HepG2 (cell line): ENCODE data around the gene ATP2C2. TPM values are rescaled to one million over a fixed set of nuclear protein-coding genes. Genes with fewer than 3 reads are reported as not detected.

Source experiments
- ATAC-seq: fragments of 200-7000 bp; cut with Tn5 transposase; 3 replicates; pipeline ENCODE4 v1.9.1; 2020; ENCODE audit warnings: mild to moderate bottlenecking, moderate library complexity
- BruUV-seq: library from RNA; stranded (reverse); fragments of 400-500 nt; replicated peaks from 2 replicates; lab custom pipeline; 2021; lab: Mats Ljungman, UMichigan
- CTCF ChIA-PET: fragments of 300-600 bp; formaldehyde crosslinking; extraction: SDS; loops from one replicate; lab custom pipeline; 2021; ENCODE audit warnings: low total read pairs, inconsistent platforms, low intra/inter-chr PET ratio; lab: Yijun Ruan, JAX
- POLR2A ChIA-PET: fragments of 350-600 bp; sonication (Branson Sonifier 250); formaldehyde crosslinking; loops from one replicate; lab custom pipeline; 2020; ENCODE audit warnings: antibody characterized with exemption, inconsistent platforms; lab: Yijun Ruan, JAX
- DNase-seq: peaks from one replicate; pipeline ENCODE4 v3.0.0-alpha.2; 2015; ENCODE audit warnings: low spot score
- FAIRE-seq: peaks from 3 replicates; lab custom pipeline; 2011; peaks lifted over from hg19 to GRCh38; lab: Jason Lieb, UNC
- H2AFZ ChIP-seq: one replicate; pipeline ENCODE4 v1.6.1; 2011; ENCODE audit warnings: low read length, inconsistent platforms
- H3K27ac ChIP-seq: fragments of 300-600 bp; 3 replicates; pipeline ENCODE4 v1.8.0; 2011; ENCODE audit warnings: mixed run types, mild to moderate bottlenecking, mixed read lengths, low read length, inconsistent platforms; ENCODE audit not compliant: insufficient read depth; ENCODE audit errors: extremely low read length
- H3K27me3 ChIP-seq, 2 experiments: fragments of 200-600 bp in 1 of 2; 2 replicates in 1 of 2; 3 replicates in 1 of 2; pipeline versions ENCODE4 v1.6.0 to v1.8.0; 2011; ENCODE audit warnings: low read length in 2 of 2, mild to moderate bottlenecking in 2 of 2, moderate library complexity in 2 of 2, inconsistent platforms in 1 of 2; ENCODE audit not compliant: insufficient read depth in 2 of 2, control insufficient read depth in 1 of 2
- H3K36me3 ChIP-seq, 2 experiments: fragments of 200-600 bp in 1 of 2; replicated peaks in 1 of 2; 2 replicates in 1 of 2; 3 replicates in 1 of 2; pipeline versions ENCODE4 v1.5.1 to v1.8.0; 2011; ENCODE audit warnings: low read length in 2 of 2, inconsistent platforms in 1 of 2; ENCODE audit not compliant: insufficient read depth in 2 of 2, control insufficient read depth in 1 of 2
- H3K4me1 ChIP-seq: 2 replicates; pipeline ENCODE4 v1.5.1; 2012; ENCODE audit warnings: low read length, inconsistent platforms; ENCODE audit not compliant: insufficient read depth
- H3K4me2 ChIP-seq: 2 replicates; pipeline ENCODE4 v1.6.0; 2011; ENCODE audit warnings: low read depth, low read length, inconsistent platforms
- H3K4me3 ChIP-seq, 3 experiments: fragments of 200-600 bp in 1 of 3; sonication (generic), shearing (Covaris generic) in 1 of 3; replicated peaks in 1 of 3; 2 replicates each; pipeline ENCODE4 v1.5.1; 2011 to 2016; ENCODE audit warnings: low read length in 3 of 3, inconsistent platforms in 2 of 3, low read depth in 2 of 3, mild to moderate bottlenecking in 2 of 3, control low read depth in 1 of 3, mixed read lengths in 1 of 3; ENCODE audit not compliant: insufficient read depth in 1 of 3
- H3K79me2 ChIP-seq: one replicate; pipeline ENCODE4 v1.6.1; 2011; ENCODE audit warnings: low read length, inconsistent platforms; ENCODE audit not compliant: insufficient read depth
- H3K9ac ChIP-seq: 2 replicates; pipeline ENCODE4 v1.6.0; 2011; ENCODE audit warnings: mild to moderate bottlenecking, low read depth, low read length, inconsistent platforms; ENCODE audit not compliant: insufficient read depth
- H3K9me3 ChIP-seq: 2 replicates; pipeline ENCODE4 v1.5.1; 2012; ENCODE audit warnings: mild to moderate bottlenecking, low read length
- H4K20me1 ChIP-seq: 2 replicates; pipeline ENCODE4 v1.6.0; 2011; ENCODE audit warnings: inconsistent platforms, mild to moderate bottlenecking, low read length, moderate library complexity; ENCODE audit not compliant: insufficient read depth
- ETV5 ChIP-seq: IDR thresholded peaks from 2 replicates; pipeline ENCODE4 v1.6.1; 2018; ENCODE audit warnings: missing biosample characterization, missing genetic modification reagents, inconsistent platforms, borderline replicate concordance
- TOPORS ChIP-seq: sonication (generic); formaldehyde crosslinking; IDR thresholded peaks from 2 replicates; pipeline ENCODE4 v1.8.0; 2023; ENCODE audit warnings: mild to moderate bottlenecking, missing genetic modification reagents
- ZNF124 ChIP-seq: sonication (generic); formaldehyde crosslinking; IDR thresholded peaks from 2 replicates; pipeline ENCODE4 v1.4.0; 2020; ENCODE audit warnings: missing genetic modification reagents
- ZNF44 ChIP-seq: sonication (generic); formaldehyde crosslinking; IDR thresholded peaks from 2 replicates; pipeline ENCODE4 v1.5.1; 2020; ENCODE audit warnings: mild to moderate bottlenecking, missing genetic modification reagents
- ZNF7 ChIP-seq: IDR thresholded peaks from 2 replicates; pipeline ENCODE4 v1.6.1; 2016; ENCODE audit warnings: missing biosample characterization, missing genetic modification reagents
- ZNF878 ChIP-seq: sonication (generic); formaldehyde crosslinking; IDR thresholded peaks from 2 replicates; pipeline ENCODE4 v1.8.1; 2023; ENCODE audit warnings: mild to moderate bottlenecking, missing genetic modification reagents, moderate library complexity
- WGBS: methylation state at CpG from one replicate; pipeline ENCODE4 v1.1.6; 2017; ENCODE audit warnings: low lambda C conversion rate; 5-methylcytosine and 5-hydroxymethylcytosine counted together
- in situ Hi-C: cut with HindIII; loops from 2 replicates; pipeline ENCODE4 v1.10.0; 2017; ENCODE audit warnings: low pct_unique_long_range_greater_than_20kb; ENCODE audit not compliant: extremely low pct_ligation_motif_present
- intact Hi-C: fragments of 100-400 bp; cut with micrococcal nuclease; formaldehyde crosslinking; loops from one replicate; pipeline ENCODE4 v1.10.0; 2022; ENCODE audit not compliant: unreplicated experiment
- polyA plus RNA-seq, 8 experiments: library from polyadenylated mRNA; depleted of rRNA in 3 of 8; stranded (reverse) in 7 of 8; unstranded in 1 of 8; fragments of >200 nt; fragmentation: Illumina TruSeq in 4 of 8; extraction: Trizol in 4 of 8; gene quantifications; 2 replicates each; pipeline versions ENCODE4 v1.2.1 to v1.2.3, GENCODE V29; 2011 to 2016; ENCODE audit warnings: low read depth in 4 of 8, missing spikeins in 1 of 8, mixed read lengths in 1 of 8; ENCODE audit not compliant: insufficient read depth in 1 of 8
- total RNA-seq, 5 experiments: library from RNA; depleted of rRNA; stranded (reverse); fragments of >200 nt; fragmentation: Illumina TruSeq; extraction: Trizol; gene quantifications; 2 replicates each; pipeline ENCODE4 v1.2.3, GENCODE V29; 2016; ENCODE audit warnings: low read depth in 1 of 5
- TF ChIP-seq, protein P1 (sequence below): sonication (generic); formaldehyde crosslinking; IDR thresholded peaks from 2 replicates; pipeline ENCODE4 v1.4.0; 2020; ENCODE audit warnings: missing genetic modification reagents, borderline replicate concordance

ATP2C2 gene
- total and polyA plus RNA-seq, 2 of the 13 experiments (the other 11 are each of a cell fraction or from before 2014, with no cell fraction given), result 0.07 TPM; not detected in 1

DNA sequence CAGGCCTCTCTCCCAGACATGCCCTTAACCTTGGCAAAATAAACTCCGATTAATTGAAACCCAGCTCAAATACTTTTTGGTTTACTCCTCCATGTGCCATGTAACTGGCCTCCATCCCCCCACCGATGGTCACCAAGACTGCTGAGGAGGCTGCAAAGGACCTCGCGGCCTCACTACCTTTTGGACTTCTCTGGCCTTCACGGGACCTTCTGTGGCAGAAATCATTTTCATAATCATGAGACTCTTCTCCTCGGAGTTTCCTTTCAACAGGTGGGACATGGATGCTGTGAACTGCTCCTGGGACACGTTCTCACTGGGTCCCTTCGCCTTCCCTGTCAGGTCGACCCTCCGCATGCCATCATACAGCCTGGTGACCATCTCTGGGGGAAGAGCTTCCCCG, 127.2 kb downstream of the ATP2C2 start:
- no peak for TF ChIP-seq ZNF44 (CRISPR knock-in tag)
- no peak for TF ChIP-seq TOPORS (CRISPR knock-in tag)
- TF ChIP-seq ETV5 (CRISPR knock-in tag), result no peak
- no peak for TF ChIP-seq ZNF7
- TF ChIP-seq, protein P1, sequence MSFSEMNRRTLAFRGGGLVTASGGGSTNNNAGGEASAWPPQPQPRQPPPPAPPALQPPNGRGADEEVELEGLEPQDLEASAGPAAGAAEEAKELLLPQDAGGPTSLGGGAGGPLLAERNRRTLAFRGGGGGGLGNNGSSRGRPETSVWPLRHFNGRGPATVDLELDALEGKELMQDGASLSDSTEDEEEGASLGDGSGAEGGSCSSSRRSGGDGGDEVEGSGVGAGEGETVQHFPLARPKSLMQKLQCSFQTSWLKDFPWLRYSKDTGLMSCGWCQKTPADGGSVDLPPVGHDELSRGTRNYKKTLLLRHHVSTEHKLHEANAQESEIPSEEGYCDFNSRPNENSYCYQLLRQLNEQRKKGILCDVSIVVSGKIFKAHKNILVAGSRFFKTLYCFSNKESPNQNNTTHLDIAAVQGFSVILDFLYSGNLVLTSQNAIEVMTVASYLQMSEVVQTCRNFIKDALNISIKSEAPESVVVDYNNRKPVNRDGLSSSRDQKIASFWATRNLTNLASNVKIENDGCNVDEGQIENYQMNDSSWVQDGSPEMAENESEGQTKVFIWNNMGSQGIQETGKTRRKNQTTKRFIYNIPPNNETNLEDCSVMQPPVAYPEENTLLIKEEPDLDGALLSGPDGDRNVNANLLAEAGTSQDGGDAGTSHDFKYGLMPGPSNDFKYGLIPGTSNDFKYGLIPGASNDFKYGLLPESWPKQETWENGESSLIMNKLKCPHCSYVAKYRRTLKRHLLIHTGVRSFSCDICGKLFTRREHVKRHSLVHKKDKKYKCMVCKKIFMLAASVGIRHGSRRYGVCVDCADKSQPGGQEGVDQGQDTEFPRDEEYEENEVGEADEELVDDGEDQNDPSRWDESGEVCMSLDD, result no peak
- no peak for TF ChIP-seq ZNF124 (CRISPR knock-in tag)
- TF ChIP-seq ZNF878 (CRISPR knock-in tag), result no peak
- Histone ChIP-seq H3K36me3 (peaks cover 6 to 24% of the 10 kb centered on the region in 2 experiments; a peak in 3 of 5 replicates), H3K4me3 (no peak overlapping the region), H3K4me2 (no peak overlapping the region), H3K27me3 (no peaks in the 10 kb centered on the region), H2AFZ (no peak overlapping the region), H3K27ac (no peak overlapping the region), H4K20me1 (no peaks in the 10 kb centered on the region), H3K9me3 (0 out of 2 replicates have a peak, but pooled peaks cover 7% of the 10 kb centered on the region), H3K4me1 (no peaks in the 10 kb centered on the region), H3K79me2 (no peaks in the 10 kb centered on the region), H3K9ac (no peak overlapping the region)
- DNase-seq, result no peak
- WGBS, result 93% methylated on average over 11 of the region's 11 CpGs
- no peak for FAIRE-seq
- no peak for ATAC-seq
- intact Hi-C loops, result no loop called here
- POLR2A ChIA-PET, result no interaction called here
- BruUV-seq, result no TSS peak
- CTCF ChIA-PET, result no interaction called here
- in situ Hi-C loops, result no loop called here
